SK-N-SH (cell line): ENCODE data around the gene CIAO3. TPM values are rescaled to one million over a fixed set of nuclear protein-coding genes. Genes with fewer than 3 reads are reported as not detected.

ENCODE experiments used
- CTCF ChIA-PET: fragments of 300-600, 350-600 bp; formaldehyde crosslinking; extraction: SDS; loops from one replicate; lab custom pipeline; 2021; lab: Yijun Ruan, JAX
- POLR2A ChIA-PET: fragments of 350-600 bp; sonication (Branson Sonifier 250); formaldehyde crosslinking; extraction: SDS; loops from one replicate; lab custom pipeline; 2020; ENCODE audit warnings: antibody characterized with exemption, inconsistent platforms; lab: Yijun Ruan, JAX
- DNase-seq: peaks from one replicate; pipeline ENCODE4 v3.0.0; 2012
- H2AFZ ChIP-seq: fragments of 200-600 bp; sonication (generic); 2 replicates; pipeline ENCODE4 v1.8.1; 2016; ENCODE audit warnings: antibody characterized with exemption, mild to moderate bottlenecking, low read depth
- H3F3A ChIP-seq: fragments of 200-600 bp; sonication (generic); replicated peaks from 2 replicates; pipeline ENCODE3; 2016; ENCODE audit warnings: antibody characterized with exemption, mild to moderate bottlenecking; ENCODE audit not compliant: insufficient read depth
- H3K27ac ChIP-seq, 2 experiments: fragments of 200-500 bp in 1 of 2; fragments of 200-600 bp in 1 of 2; sonication (Bioruptor generic) in 1 of 2; sonication (generic), shearing (Covaris generic) in 1 of 2; 2 replicates each; pipeline versions ENCODE4 v1.5.1 to v1.6.1; 2014 to 2016; ENCODE audit warnings: low read depth in 2 of 2, inconsistent platforms in 1 of 2, low read length in 1 of 2, mild to moderate bottlenecking in 1 of 2, mixed read lengths in 1 of 2
- H3K27me3 ChIP-seq: fragments of 200-600 bp; sonication (generic), shearing (Covaris generic); 2 replicates; pipeline ENCODE4 v1.6.1; 2016; ENCODE audit warnings: mixed run types; ENCODE audit not compliant: insufficient read depth
- H3K36me3 ChIP-seq, 2 experiments: fragments of 200-500 bp in 1 of 2; fragments of 200-600 bp in 1 of 2; sonication (Bioruptor generic) in 1 of 2; sonication (generic) in 1 of 2; replicated peaks in 1 of 2; 2 replicates each; pipeline versions ENCODE3 to v1.5.1; 2014 to 2016; ENCODE audit warnings: low read length in 1 of 2, mild to moderate bottlenecking in 1 of 2; ENCODE audit not compliant: insufficient read depth in 2 of 2, control insufficient read depth in 1 of 2
- H3K4me1 ChIP-seq, 2 experiments: fragments of 200-500 bp in 1 of 2; fragments of 200-600 bp in 1 of 2; sonication (Bioruptor generic) in 1 of 2; sonication (generic), shearing (Covaris generic) in 1 of 2; 2 replicates each; pipeline versions ENCODE4 v1.5.1 to v1.6.1; 2014 to 2016; ENCODE audit warnings: low read depth in 1 of 2, low read length in 1 of 2, mixed run types in 1 of 2; ENCODE audit not compliant: insufficient read depth in 2 of 2, control insufficient read depth in 1 of 2
- H3K4me2 ChIP-seq: fragments of 200-600 bp; sonication (generic), shearing (Covaris generic); 2 replicates; pipeline ENCODE4 v1.6.1; 2017; ENCODE audit warnings: mixed run types
- H3K4me3 ChIP-seq, 2 experiments: fragments of 200-500 bp in 1 of 2; fragments of 200-600 bp in 1 of 2; sonication (Bioruptor generic) in 1 of 2; sonication (generic), shearing (Covaris generic) in 1 of 2; 2 replicates each; pipeline versions ENCODE4 v1.5.1 to v1.8.1; 2014 to 2016; ENCODE audit warnings: low read depth in 2 of 2, inconsistent platforms in 1 of 2, low read length in 1 of 2, mild to moderate bottlenecking in 1 of 2, mixed read lengths in 1 of 2, moderate library complexity in 1 of 2
- H3K79me2 ChIP-seq: fragments of 200-600 bp; sonication (generic); 2 replicates; pipeline ENCODE4 v1.8.1; 2017; ENCODE audit warnings: mild to moderate bottlenecking; ENCODE audit not compliant: insufficient read depth
- H3K9ac ChIP-seq: fragments of 200-600 bp; sonication (generic); 2 replicates; pipeline ENCODE4 v1.6.1; 2017; ENCODE audit warnings: mixed run types
- H3K9me2 ChIP-seq: fragments of 200-600 bp; sonication (generic); 2 replicates; pipeline ENCODE4 v1.6.1; 2017; ENCODE audit warnings: mixed run types
- H3K9me3 ChIP-seq: fragments of 200-600 bp; sonication (generic); 2 replicates; pipeline ENCODE4 v1.6.1; 2017; ENCODE audit warnings: mixed run types, mild to moderate bottlenecking, moderate library complexity
- H4K20me1 ChIP-seq: fragments of 200-600 bp; sonication (generic); 2 replicates; pipeline ENCODE4 v1.6.1; 2017; ENCODE audit warnings: mild to moderate bottlenecking, mixed run types; ENCODE audit not compliant: insufficient read depth
- CHD2 ChIP-seq: fragments of 150-350 bp; IDR thresholded peaks from 2 replicates; pipeline ENCODE4 v1.6.1; 2018; ENCODE audit warnings: low read length; ENCODE audit not compliant: partially characterized antibody
- EP300 ChIP-seq, 2 experiments: IDR thresholded peaks; 2 replicates each; pipeline versions ENCODE4 v1.4.0 to v1.6.1; 2012; ENCODE audit warnings: borderline replicate concordance in 1 of 2, low read depth in 1 of 2, low read length in 1 of 2
- EZH2phosphoT487 ChIP-seq: fragments of 200-600 bp; sonication (generic); IDR thresholded peaks from 2 replicates; pipeline ENCODE4 v1.6.1; 2017; ENCODE audit warnings: low read depth, mixed run types, mild to moderate bottlenecking, antibody characterized with exemption, moderate library complexity, borderline replicate concordance
- FOXM1 ChIP-seq: IDR thresholded peaks from 2 replicates; pipeline ENCODE4 v1.4.0; 2012; ENCODE audit warnings: low read depth, mild to moderate bottlenecking
- GATA2 ChIP-seq: sonication (generic); formaldehyde crosslinking; IDR thresholded peaks from 2 replicates; pipeline ENCODE4 v1.5.0; 2020; ENCODE audit warnings: mild to moderate bottlenecking, missing genetic modification reagents
- JUND ChIP-seq: IDR thresholded peaks from 2 replicates; pipeline ENCODE4 v1.4.0; 2012
- MEF2A ChIP-seq: IDR thresholded peaks from 2 replicates; pipeline ENCODE4 v1.4.0; 2012; ENCODE audit warnings: low read depth, borderline replicate concordance
- MXI1 ChIP-seq: IDR thresholded peaks from 2 replicates; pipeline ENCODE4 v1.6.1; 2012; ENCODE audit warnings: mild to moderate bottlenecking, low read depth, low read length, improper control_type of control experiment
- PBX3 ChIP-seq: IDR thresholded peaks from 2 replicates; pipeline ENCODE4; 2012
- POLR2AphosphoS5 ChIP-seq: IDR thresholded peaks from 2 replicates; pipeline ENCODE4 v1.6.1; 2012; ENCODE audit warnings: low read depth, low read length
- RAD21 ChIP-seq: IDR thresholded peaks from 2 replicates; pipeline ENCODE4 v1.6.1; 2012; ENCODE audit warnings: mild to moderate bottlenecking, low read length
- REST ChIP-seq: IDR thresholded peaks from 2 replicates; pipeline ENCODE4 v1.6.1; 2012; ENCODE audit warnings: mild to moderate bottlenecking, low read depth, low read length, moderate library complexity
- RXRA ChIP-seq: IDR thresholded peaks from 2 replicates; pipeline ENCODE4 v1.4.0; 2012; ENCODE audit warnings: low read depth, mild to moderate bottlenecking, borderline replicate concordance
- SIN3A ChIP-seq: IDR thresholded peaks from 2 replicates; pipeline ENCODE4 v1.6.1; 2012; ENCODE audit warnings: low read depth, mild to moderate bottlenecking, low read length, moderate library complexity, borderline replicate concordance
- TAF1 ChIP-seq: IDR thresholded peaks from 2 replicates; pipeline ENCODE4 v1.6.1; 2012; ENCODE audit warnings: low read depth, mild to moderate bottlenecking, low read length, moderate library complexity, borderline replicate concordance
- USF1 ChIP-seq: IDR thresholded peaks from 2 replicates; pipeline ENCODE4 v1.4.0; 2012; ENCODE audit warnings: low read depth, borderline replicate concordance
- ZBTB33 ChIP-seq: IDR thresholded peaks from 2 replicates; pipeline ENCODE4 v1.4.0; 2012; ENCODE audit warnings: low read depth, borderline replicate concordance
- WGBS: methylation state at CpG from one replicate; pipeline ENCODE4 v1.1.6; 2017; ENCODE audit warnings: low lambda C conversion rate; 5-methylcytosine and 5-hydroxymethylcytosine counted together
- polyA plus RNA-seq, 3 experiments: library from polyadenylated mRNA; depleted of rRNA; stranded (reverse); fragments of >200 nt; gene quantifications; 2 replicates each; pipeline ENCODE4 v1.2.3, GENCODE V29; 2012

The CIAO3 gene
- polyA plus RNA-seq, 1 of the 3 experiments (the other 2 are of a cell fraction) = 14.4 TPM

GRCh38 chr16:704047-704446 is 36.8 kb downstream of the CIAO3 start (continued):
- TF ChIP-seq TAF1 (no peak), SIN3A (no peak), PBX3 (no peak)
- TF ChIP-seq, all 33 proteins: peak for 0

GRCh38 chr16:703406-703805 is 37.4 kb downstream of the CIAO3 start:
- Histone ChIP-seq H3K4me2 (no peak overlapping the region), H3K79me2 (peaks cover 60% of the 10 kb centered on the region), H3K27me3 (no peaks in the 10 kb centered on the region), H3K9me2 (no peaks in the 10 kb centered on the region), H3F3A (peaks cover 5% of the 10 kb centered on the region), H3K27ac (no peak overlapping the region), H3K9me3 (no peaks in the 10 kb centered on the region), H4K20me1 (peaks cover 59% of the 10 kb centered on the region), H3K4me3 (no peak overlapping the region), H3K4me1 (peaks cover 4 to 19% of the 10 kb centered on the region in 2 experiments; a peak in 1 of 4 replicates), H3K9ac (no peak overlapping the region), H2AFZ (no peak overlapping the region), H3K36me3 (no peaks in the 10 kb centered on the region)
- WGBS = 50% methylated on average over 1 of the region's 12 CpGs
- no peak for DNase-seq
- ChIA-PET CTCF (interaction anchor here (0.7 to 22.4 kb wide), 10 partner anchors 10 to 79 kb away, joined by 3 to 358 read pairs (median 4); partner anchors contain the start of genes ANTKMT, CCDC78, CIAO3 and HAGHL), POLR2A (interaction anchor here (2.0 kb wide), 1 partner anchor 13 kb away, joined by 7 read pairs; the partner anchor contains the start of gene WDR24)
- no peak for TF ChIP-seq RXRA
- TF ChIP-seq ZBTB33 = no peak
- TF ChIP-seq TAF1 = no peak
- no peak for TF ChIP-seq CHD2
- no peak for TF ChIP-seq USF1
- TF ChIP-seq POLR2AphosphoS5 = no peak
- no peak for TF ChIP-seq GATA2 (CRISPR knock-in tag)
- TF ChIP-seq RAD21 = no peak
- TF ChIP-seq JUND = no peak
- no peak for TF ChIP-seq REST
- no peak for TF ChIP-seq MEF2A
- no peak for TF ChIP-seq MXI1
- no peak for TF ChIP-seq EZH2phosphoT487
- no peak for TF ChIP-seq FOXM1
- TF ChIP-seq EP300 (IDR thresholded peaks at IDR 0.05; ENCODE audit: borderline replicate concordance in 1 of 2, low read depth in 1 of 2, low read length in 1 of 2) = no peak
